ENCODE measurements around the gene HMOX2.

GRCh38 chr16:4538350-4539235 lies 62.4 kb downstream of the HMOX2 start, which contains the start of gene CDIP1:
- TF ChIP-seq EZH2phosphoT487 (IDR thresholded peaks at IDR 0.05; ENCODE audit: borderline replicate concordance, low read length) (no peak), CTCF (IDR thresholded peaks at IDR 0.05; ENCODE audit: low read depth, low read length, poor library complexity, severe bottlenecking) (no peak)
